NCI-H1436 treated with DMSO at 0.1 percent for 48 hours (cell line): ENCODE results near the gene PTPRM.
A peak's percentile ranks its signal among the peaks of the same experiment; 100 is the strongest.
"Not testable (repeated sequence)": the region's sequence is repeated elsewhere in the genome, so short reads cannot be mapped to it uniquely, and the experiment has no call there.

Source experiments
- DNase-seq: peaks from one replicate; lab custom pipeline; 2025; lab: John Stamatoyannopoulos, UW

PTPRM gene

GRCh38 chr18:8050616-8051329 is 483.7 kb downstream of the PTPRM start:
- DNase-seq: no peak

GRCh38 chr18:8051453-8051852 is 484.3 kb downstream of the PTPRM start:
- no peak for DNase-seq

DNA sequence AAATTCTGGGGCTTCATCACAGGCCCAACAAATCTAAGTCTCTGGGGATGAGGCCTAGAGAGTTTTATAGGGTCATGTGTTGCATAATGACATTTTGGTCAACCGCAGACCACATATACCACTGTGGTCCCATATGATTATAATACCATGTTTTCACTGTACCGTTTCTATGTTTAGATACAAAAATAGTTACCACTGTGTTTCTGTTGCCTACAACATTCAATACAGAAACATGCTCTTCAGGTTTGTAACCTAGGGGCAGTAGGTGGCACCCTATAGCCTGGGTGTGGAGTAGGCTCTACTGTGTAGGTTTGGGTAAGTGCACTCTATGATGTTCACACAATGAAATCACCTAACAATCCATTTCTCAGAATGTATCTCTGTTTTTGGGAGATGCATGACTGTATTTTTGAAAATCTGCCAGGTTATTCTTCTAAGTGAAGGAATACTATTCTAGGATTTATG is 485.2 kb downstream of the PTPRM start:
- no peak for DNase-seq

GRCh38 chr18:8056723-8057122 is 489.6 kb downstream of the PTPRM start:
- no peak for DNase-seq

GRCh38 chr18:8063152-8063551 is 496.0 kb downstream of the PTPRM start:
- DNase-seq: not testable (repeated sequence)

- no peak for DNase-seq
Measured at GRCh38 chr18:8063733-8064132, 496.6 kb downstream of the PTPRM start.

- no peak for DNase-seq
Measured at GRCh38 chr18:8065284-8065683, 498.2 kb downstream of the PTPRM start.

- DNase-seq: no peak
Measured at GRCh38 chr18:8065773-8066172, 498.7 kb downstream of the PTPRM start.

GRCh38 chr18:8069708-8070107 is 502.6 kb downstream of the PTPRM start:
- no peak for DNase-seq

GRCh38 chr18:8073167-8073566 is 506.1 kb downstream of the PTPRM start:
- DNase-seq: no peak

DNA sequence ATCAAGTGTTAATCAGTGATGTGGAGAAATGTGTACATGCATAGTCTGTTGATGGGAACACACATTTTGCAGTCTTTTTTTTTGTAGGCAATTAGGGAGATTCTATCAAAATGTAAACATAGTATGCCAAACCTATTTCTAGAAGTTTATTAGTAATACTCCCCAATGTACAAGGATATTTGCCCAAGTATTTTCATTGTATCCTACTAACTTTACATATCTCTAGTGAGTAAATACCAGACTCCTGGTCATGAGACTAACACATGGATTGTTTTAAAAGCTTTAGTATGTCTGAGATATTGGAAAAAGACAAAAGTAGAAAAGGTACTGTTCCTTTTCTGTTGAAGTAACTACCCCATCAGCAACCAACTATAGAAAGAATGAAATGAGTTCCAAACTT is 513.0 kb downstream of the PTPRM start:
- no peak for DNase-seq

- no peak for DNase-seq
Measured at GRCh38 chr18:8081267-8081666, 514.2 kb downstream of the PTPRM start.

DNA sequence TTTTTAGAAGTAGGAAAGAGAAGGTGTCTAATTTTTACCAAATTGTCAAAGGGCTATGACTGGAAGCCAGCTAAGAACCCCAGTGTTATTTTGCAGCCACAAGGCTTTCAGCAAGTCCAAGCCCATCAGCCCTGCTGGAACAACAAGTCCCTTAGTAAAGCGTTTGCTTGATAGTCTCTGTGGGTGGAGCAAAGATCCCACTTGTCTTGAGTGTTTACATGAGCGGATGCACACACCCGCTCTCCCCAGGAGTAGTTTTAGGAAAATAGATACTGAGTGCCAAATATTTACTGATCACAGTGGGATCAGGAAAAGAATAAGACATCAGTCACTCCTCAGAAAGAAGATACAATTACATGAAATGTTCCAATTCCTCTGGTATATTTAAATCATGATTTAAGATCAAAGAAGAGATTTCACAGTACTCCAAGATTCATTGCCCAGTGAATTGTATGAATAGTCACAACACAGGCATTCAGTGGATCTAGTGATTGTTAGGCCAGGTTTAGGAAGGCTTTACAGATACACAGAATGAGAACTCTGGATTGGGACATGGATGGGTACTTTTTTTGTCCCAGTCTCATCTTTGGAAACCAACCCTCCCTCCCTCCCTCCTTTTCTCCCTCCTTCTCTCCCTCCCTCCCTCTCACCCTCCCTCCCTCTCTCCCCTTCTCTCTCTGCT is 514.9 kb downstream of the PTPRM start:
- DNase-seq: peak; percentile 9

DNA sequence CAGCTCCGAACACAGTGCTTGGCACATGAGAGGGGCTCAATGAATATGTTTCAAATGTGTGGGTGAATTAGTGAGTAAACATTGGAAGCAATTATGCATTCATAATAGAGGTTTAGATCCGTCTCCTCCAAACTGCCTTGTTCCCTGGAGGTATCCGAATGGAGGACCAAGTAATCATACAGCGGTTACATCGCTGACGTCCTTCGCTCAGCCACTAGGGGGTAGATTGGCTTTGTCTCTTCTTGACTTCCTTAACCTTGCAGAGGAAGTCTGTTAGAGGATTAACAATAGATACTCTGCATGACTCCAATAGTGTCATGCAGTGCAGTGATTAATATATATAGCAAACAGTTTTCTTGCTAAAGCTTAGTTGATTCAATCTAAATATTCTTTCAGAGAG is 517.0 kb downstream of the PTPRM start:
- DNase-seq: peak; percentile 34

DNA sequence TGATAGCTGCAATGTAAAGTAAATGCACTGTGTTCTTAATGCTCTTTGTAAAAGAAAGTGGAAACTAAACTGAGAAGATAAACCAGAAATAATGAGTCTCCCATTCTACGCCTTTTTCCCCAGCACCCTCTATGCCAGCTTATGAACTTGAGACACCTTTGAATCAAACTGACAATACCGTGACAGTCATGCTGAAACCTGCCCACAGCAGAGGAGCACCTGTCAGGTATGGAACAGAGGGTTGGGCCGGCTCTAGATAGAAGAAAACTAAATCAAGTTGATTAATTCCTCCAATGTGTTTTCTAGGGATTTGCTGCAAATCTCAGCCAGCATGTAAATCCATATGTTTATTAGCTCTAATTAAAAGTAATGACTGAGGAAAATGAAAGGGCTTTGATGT is 521.5 kb downstream of the PTPRM start:
- no peak for DNase-seq

GRCh38 chr18:8091035-8091434 is 523.9 kb downstream of the PTPRM start:
- no peak for DNase-seq

DNA sequence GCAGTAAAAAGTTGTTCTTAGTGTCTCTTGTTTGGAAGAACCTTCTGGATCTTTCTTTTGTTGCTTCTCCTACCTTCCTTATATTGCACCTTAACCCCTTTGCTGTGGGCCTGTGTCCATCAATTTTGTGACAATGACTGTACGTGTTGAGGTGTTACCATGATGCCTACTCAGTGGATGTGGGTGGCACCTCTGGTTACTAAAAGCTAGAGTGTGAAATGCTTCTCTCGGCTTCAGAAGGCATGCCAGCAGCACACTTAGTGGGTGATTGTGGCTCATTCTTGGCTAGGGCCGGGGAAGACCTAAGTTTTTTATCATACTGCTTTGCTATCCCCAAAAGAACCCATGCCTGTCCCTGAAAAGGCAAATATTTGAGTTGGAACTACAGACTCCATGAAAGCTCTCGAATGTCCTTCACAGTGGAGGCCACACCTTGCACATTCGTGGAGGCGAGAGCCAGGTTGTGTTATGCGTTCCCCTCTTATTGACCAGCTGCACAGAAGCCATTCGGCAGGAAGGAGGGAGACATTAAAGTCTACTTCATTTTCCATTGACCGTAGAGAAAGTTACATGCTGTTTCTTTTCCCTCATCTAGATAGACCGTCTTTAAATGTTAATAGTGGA is 528.9 kb downstream of the PTPRM start:
- DNase-seq: no peak

- no peak for DNase-seq
Measured at GRCh38 chr18:8097399-8097798, 530.3 kb downstream of the PTPRM start.

DNA sequence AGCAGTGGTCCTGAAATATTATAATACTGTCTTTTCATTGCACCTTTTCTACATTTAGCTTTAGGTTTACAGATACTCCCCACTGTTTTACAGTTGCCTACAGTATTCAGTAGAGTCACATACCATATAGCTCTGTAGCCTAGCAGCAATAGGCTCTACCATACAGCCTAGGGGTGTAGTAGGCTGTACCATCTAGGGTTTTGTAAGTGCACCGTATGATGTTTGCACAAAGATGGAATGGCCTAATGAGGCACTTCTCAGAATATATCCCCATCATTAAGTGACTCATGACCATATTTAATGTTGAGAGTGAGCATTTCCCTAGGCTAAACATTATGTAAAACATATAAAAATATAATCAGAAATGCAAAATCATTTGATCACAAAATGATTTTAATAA is 530.8 kb downstream of the PTPRM start:
- peak; percentile 69 for DNase-seq

- no peak for DNase-seq
Measured at GRCh38 chr18:8106603-8107002, 539.5 kb downstream of the PTPRM start.

DNA sequence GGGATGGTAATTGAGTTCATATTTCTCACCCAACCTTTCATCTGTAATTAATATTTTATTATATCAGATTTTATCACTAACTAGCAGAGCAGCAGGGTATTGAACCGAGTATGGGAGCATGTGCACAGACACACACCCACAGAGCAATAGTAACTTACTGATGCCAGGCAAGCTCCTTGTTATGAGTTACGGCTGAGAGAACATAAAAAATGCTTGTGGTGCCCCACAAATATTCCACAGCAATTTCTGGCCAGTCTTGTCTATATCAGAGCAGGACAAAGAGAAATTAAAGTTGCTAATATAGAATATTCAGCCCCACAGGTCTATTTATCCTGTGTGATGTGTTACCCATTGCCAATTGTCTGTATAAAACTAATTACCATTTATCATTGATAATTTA is 540.3 kb downstream of the PTPRM start:
- DNase-seq: no peak

GRCh38 chr18:8114480-8114879 is 547.4 kb downstream of the PTPRM start:
- no peak for DNase-seq

DNA sequence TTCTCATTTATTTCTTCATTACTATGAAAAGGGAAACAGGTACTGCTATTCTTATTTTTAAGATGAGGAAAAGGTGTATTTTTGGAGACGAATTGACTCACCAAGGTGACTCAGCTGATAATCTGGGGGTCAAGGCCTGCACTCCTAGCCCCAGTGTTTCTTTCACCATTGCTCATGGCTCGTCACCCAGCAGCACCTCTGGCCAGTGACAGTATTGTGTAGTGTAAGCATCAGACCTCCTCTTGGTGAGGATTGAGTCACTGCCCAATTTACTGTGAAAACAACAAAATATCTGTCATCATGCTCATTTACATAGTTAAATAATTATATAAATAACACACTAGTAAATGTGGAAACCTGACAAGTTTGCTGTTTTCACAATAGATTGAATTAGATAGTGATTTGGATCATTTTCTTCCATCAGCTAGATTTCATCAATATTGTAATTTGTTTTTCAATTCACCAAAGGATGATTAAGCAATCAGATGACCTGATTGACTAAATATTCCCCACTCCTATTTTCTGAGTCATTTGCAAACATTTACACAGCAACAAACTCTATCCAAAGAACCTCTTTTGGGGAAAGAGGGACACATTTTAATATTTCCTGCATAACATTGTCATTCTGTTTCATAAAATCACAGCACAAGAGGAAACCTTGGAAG is 549.4 kb downstream of the PTPRM start:
- no peak for DNase-seq
